Measurements from ENCODE around the gene KCNJ10.

DNA sequence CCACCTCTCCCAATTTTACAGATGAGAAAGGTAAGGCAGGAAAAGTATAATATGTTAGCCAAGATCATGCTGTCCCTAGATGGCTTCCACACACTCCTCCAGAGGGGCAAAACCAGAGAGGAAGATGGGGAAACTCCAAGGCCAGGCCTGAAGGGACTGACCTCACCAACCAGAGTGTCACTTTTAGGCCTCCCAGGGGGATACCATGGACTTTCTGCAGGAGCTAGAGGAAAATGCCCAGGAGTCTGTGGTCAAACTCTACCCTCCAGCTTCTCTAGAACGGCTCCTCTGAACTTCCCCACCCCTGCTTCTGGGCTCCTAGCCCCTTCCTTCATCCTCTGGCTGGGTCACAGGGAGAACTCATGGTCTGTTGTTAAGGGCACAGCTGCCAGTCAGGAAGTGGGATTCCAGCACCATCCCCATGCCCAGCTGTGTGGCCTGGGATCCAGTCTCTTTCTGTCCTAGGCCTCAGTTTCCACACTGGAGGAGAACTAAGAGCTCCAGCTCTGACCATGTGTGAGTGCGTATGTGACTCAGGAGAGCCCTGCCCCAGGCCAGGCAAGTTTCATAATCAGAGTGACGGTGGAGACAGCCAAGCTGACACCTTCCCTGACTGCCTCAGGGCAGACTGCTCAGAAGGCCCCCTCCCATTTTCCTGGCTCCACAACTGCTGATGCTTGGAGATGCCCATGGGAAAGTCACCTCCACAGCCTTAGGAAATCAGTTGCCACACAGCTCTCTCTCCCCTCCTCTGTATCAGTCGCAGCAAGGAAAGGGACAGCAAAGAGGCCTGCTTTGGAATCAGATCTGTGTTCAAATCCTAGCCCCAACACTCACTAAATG, 26.5 kb upstream of the KCNJ10 start:
- TF ChIP-seq EP300 (IDR thresholded peaks at IDR 0.05) (no peak), POLR2A (IDR thresholded peaks at IDR 0.05) (no peak)
- TF ChIP-seq, protein P1, sequence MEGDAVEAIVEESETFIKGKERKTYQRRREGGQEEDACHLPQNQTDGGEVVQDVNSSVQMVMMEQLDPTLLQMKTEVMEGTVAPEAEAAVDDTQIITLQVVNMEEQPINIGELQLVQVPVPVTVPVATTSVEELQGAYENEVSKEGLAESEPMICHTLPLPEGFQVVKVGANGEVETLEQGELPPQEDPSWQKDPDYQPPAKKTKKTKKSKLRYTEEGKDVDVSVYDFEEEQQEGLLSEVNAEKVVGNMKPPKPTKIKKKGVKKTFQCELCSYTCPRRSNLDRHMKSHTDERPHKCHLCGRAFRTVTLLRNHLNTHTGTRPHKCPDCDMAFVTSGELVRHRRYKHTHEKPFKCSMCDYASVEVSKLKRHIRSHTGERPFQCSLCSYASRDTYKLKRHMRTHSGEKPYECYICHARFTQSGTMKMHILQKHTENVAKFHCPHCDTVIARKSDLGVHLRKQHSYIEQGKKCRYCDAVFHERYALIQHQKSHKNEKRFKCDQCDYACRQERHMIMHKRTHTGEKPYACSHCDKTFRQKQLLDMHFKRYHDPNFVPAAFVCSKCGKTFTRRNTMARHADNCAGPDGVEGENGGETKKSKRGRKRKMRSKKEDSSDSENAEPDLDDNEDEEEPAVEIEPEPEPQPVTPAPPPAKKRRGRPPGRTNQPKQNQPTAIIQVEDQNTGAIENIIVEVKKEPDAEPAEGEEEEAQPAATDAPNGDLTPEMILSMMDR (IDR thresholded peaks at IDR 0.05) = no peak
